H1 (cell line): Measurements from ENCODE around the gene P2RX5. TPM values are rescaled to one million over a fixed set of nuclear protein-coding genes. Genes with fewer than 3 reads are reported as not detected.

ENCODE experiments used
- CBX8 ChIP-seq: fragments of 300-800, 300-1000 bp; sonication (generic); IDR thresholded peaks from 2 replicates; pipeline ENCODE4 v1.7.1; 2016; ENCODE audit warnings: low read depth, low read length, borderline replicate concordance
- CEBPB ChIP-seq: IDR thresholded peaks from 2 replicates; pipeline ENCODE4 v1.6.1; 2012; ENCODE audit warnings: low read depth, low read length
- EZH2 ChIP-seq: fragments of 200-600 bp; sonication (generic); IDR thresholded peaks from 2 replicates; pipeline ENCODE4 v1.7.1; 2012; ENCODE audit warnings: low read depth, mild to moderate bottlenecking, moderate library complexity, low read length, inconsistent platforms; ENCODE audit not compliant: severe bottlenecking
- HDAC2 ChIP-seq, 2 experiments: fragments of 300-600 bp in 1 of 2; sonication (generic) in 1 of 2; IDR thresholded peaks; 2 replicates each; pipeline ENCODE4 v1.6.1; 2011 to 2012; ENCODE audit warnings: low read depth in 2 of 2, low read length in 2 of 2, mild to moderate bottlenecking in 2 of 2, moderate library complexity in 2 of 2, borderline replicate concordance in 1 of 2, inconsistent platforms in 1 of 2
- HDAC6 ChIP-seq: IDR thresholded peaks from one replicate; pipeline ENCODE4 v1.7.1; 2012; ENCODE audit warnings: low read depth, mild to moderate bottlenecking, inconsistent platforms, low read length, moderate library complexity
- MAFK ChIP-seq: IDR thresholded peaks from 2 replicates; pipeline ENCODE4 v1.6.1; 2012; ENCODE audit warnings: low read depth, mild to moderate bottlenecking, improper control_type of control experiment, low read length
- NANOG ChIP-seq: IDR thresholded peaks from 2 replicates; pipeline ENCODE4 v1.6.1; 2011; ENCODE audit warnings: low read length, low read depth, mild to moderate bottlenecking, inconsistent platforms; ENCODE audit not compliant: insufficient read depth, poor library complexity, severe bottlenecking
- USF2 ChIP-seq: IDR thresholded peaks from 2 replicates; pipeline ENCODE4 v1.6.1; 2011; ENCODE audit warnings: low read length, improper control_type of control experiment
- polyA plus RNA-seq, 7 experiments: library from polyadenylated mRNA; depleted of rRNA in 3 of 7; stranded (reverse) in 5 of 7; unstranded in 2 of 7; fragments of >200 nt in 5 of 7; fragments of 200-250 nt in 2 of 7; gene quantifications; 1 replicate in 5 of 7; 2 replicates in 1 of 7; 4 replicates in 1 of 7; pipeline versions ENCODE4 v1.2.1 to v1.2.3, GENCODE V29; 2011 to 2013; ENCODE audit warnings: missing spikeins in 2 of 7, mixed read lengths in 2 of 7
- total RNA-seq: library from RNA; stranded (reverse); fragmentation: NEBNext Ultra II Directional; extraction: Animal tissue kit (Norgen Biotek cat#: 25700); gene quantifications from 2 replicates; pipeline ENCODE4 v1.2.1, GENCODE V29; 2021

The P2RX5 gene
- total and polyA plus RNA-seq, 2 of the 8 experiments (the other 6 are each of a cell fraction or from before 2014, with no cell fraction given), result 12.0 to 15.6 TPM

GRCh38 chr17:3704931-3705717 is 9.2 kb upstream of the P2RX5 start (continued):
- TF ChIP-seq USF2, result no peak
- no peak for TF ChIP-seq CBX8
- no peak for TF ChIP-seq MAFK
- no peak for TF ChIP-seq CEBPB
- TF ChIP-seq HDAC2 (IDR thresholded peaks at IDR 0.05; ENCODE audit: borderline replicate concordance in 1 of 2, low read depth in 2 of 2, low read length in 2 of 2), result no peak
- TF ChIP-seq EZH2, result no peak
- TF ChIP-seq NANOG, result no peak
- no peak for TF ChIP-seq HDAC6
